T-helper 22 cell (primary cell): ENCODE measurements around the gene C2orf42.
"Not testable (repeated sequence)": the region's sequence is repeated elsewhere in the genome, so short reads cannot be mapped to it uniquely, and the experiment has no call there.

Source experiments
- DNase-seq: peaks from one replicate; pipeline ENCODE4 v3.0.0-alpha.2; 2020; ENCODE audit warnings: low read depth

Gene C2orf42

DNA sequence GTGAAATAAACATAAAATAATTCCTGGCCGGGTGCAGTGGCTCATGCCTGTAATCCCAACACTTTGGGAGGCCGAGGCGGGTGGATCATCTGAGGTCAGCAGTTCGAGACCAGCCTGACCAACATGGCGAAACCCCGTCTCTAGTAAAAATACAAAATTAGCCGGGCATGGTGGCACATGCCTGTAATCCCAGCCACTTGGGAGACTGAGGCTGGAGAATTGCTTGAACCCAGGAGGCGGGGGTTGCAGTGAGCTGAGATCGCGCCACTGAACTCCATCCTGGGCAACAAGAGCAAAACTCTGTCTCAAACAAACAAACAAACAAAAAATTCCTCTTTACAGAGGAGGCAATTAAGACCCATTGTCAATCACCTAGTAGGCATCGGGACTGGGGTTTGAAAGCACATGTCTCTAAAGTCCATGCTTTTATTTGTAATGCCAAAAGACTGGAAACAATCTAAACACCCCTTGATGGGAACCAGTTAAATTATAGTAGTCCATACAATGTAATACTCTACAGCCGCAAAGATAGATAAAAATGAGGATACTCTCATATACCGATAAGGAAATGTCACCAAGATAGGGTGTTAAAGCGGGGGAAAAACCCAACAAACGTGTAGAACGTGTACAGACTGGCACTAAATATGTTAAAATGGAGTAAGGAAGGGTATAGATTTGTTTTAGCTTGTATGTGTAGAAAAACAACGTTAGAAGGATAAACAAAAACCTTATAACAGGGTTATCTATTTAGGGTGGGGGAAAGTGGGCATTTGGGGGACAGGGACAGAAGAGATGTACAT is 59.3 kb downstream of the C2orf42 start:
- DNase-seq: not testable (repeated sequence)

DNA sequence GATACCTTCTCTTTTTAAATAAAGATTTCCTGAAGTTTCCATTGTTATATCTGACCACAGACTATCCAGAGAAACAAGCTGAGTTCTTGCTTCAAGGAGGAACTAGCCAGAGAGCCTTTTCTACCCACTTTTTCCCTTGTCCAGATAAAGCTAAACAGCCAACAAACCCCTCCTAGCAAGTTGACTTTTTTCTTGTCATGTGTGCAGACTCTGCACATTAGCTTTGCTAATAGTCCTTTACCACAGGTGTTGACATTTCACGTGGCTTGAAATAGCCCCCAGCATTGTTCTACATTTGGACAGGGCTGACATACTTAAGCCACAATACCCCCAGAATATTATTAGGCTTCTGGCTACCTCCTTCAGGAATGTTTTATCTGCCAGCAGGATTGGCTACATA is 62.8 kb downstream of the C2orf42 start:
- no peak for DNase-seq

DNA sequence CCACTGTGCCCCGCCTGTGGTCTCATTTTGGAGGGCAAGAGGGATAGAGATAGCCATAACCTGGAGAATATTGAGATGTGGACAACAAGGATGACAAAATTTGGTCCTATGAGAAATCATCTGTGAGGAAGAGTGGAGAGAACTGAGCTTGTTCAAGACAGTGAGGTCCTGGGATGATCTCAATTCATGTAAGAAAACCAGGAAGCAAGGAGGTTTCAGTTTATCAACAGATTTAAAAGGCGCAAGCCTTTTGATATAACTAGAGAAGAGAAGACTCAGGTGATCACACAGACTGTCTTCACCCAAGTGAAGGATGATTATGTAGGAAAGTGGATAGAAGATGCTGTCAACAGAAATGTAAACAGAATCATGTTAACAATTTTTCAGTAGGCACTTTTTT is 64.4 kb downstream of the C2orf42 start:
- DNase-seq: no peak

DNA sequence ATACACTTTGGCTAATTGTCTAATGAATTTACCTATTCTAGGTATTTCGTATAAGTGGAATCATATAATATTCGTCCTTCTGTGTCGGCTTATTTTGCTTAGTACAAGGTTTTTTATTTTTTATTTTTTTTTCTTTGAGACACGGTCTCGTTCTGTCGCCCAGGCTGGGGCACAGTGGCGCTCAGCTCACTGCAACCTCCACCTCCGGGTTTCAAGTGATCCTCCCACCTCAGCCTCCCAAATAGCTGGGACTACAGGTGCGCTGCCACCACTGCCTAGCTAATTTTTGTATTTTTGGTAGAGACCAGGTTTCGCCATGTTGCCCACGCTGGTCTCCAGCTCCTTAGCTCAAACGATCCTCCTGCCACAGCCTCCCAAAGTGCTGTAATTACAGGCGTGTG is 65.3 kb downstream of the C2orf42 start:
- DNase-seq: no peak

DNA sequence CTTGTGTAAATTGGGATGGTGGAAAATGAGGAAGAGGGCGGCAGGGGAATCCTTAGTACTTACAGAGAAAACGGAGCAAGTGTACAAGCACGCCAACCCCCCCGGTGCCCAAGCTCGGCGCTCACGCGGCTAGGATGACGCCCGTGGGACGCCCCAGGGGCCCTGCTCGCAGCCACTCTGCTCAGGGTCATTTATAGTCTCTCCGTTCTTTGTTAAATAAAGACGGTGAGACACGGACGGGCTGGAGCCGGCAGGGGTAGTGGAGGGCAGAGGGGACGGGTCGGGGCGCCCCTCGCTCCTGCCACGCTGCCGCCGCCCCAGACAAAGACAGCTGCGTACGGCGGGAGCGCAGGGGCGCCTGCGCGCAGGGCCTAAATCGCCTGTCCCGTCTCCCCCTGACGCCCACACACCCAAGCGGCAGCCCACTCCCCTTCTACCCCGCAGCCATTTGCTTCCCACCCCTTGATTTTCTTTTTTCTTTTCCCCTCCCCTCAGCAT is 65.8 kb downstream of the C2orf42 start:
- peak; percentile 55 for DNase-seq

DNA sequence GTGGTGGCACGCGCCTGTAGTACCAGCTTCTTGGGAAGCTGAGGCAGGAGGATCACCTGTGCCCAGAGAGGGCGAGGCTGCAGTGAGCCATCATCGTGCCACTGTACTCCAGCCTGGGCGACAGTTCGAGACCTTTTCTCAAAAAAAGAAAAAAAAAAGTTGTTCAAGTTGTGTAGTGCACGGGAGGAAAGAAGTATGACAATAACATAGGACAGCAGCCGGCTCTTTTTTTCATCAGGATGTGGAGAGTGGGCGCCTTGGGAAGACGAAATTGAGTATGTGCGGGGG is 67.0 kb downstream of the C2orf42 start:
- DNase-seq: no peak

DNA sequence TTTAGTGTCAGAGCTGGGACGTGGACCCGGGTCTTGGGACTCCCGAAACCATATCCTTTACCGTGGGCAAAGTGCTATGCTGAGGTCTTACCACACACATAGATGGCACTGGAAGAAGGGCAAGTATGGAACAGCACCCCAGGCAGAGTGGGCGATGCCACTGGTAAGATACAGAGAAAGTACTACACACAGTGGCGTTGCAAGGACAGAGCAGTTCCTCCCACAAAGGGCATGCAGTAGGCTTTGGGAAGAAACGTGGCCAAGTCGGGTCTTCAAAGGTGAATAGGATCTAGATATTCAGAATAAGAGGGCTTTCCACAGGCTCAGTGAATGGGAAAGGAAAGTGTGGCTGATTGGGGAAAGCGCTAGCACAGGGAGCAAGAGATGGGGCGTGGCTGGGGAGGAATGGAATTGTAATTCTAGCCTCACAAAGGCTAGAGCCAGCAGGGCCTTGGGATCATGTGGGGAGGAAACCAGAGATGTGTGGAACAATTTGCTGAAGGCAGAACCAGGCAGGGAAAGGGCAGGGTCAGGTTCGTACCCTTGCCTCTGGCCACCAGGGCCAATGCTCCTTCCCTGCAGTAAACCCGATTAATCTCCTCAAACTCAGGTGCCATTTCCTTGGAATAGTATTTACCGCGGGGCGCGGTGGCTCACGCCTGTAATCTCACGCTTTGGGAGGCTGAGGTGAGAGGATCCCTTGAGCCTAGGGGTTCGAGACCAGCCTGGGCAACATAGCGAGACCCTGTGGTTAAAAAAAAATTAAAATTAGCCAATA is 67.6 kb downstream of the C2orf42 start:
- no peak for DNase-seq

DNA sequence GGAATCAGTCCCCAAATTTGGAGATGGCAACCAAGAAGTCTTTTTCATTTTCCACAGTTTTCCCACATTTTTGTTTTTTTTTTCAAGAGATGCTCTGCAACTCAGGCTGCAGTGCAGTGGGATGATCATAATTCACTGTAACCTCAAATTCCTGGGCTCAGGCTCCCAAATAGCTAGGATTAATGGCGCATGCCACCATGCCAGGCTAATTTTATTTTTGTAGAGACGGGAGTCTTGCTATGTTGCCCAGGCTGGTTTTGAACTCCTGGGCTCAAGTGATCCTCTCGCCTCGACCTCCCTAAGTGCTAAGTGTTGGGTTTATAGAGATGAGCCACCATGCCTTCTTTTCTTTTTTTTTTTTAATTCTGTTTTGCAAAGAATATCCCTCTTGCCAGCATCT is 68.3 kb downstream of the C2orf42 start:
- DNase-seq: no peak

DNA sequence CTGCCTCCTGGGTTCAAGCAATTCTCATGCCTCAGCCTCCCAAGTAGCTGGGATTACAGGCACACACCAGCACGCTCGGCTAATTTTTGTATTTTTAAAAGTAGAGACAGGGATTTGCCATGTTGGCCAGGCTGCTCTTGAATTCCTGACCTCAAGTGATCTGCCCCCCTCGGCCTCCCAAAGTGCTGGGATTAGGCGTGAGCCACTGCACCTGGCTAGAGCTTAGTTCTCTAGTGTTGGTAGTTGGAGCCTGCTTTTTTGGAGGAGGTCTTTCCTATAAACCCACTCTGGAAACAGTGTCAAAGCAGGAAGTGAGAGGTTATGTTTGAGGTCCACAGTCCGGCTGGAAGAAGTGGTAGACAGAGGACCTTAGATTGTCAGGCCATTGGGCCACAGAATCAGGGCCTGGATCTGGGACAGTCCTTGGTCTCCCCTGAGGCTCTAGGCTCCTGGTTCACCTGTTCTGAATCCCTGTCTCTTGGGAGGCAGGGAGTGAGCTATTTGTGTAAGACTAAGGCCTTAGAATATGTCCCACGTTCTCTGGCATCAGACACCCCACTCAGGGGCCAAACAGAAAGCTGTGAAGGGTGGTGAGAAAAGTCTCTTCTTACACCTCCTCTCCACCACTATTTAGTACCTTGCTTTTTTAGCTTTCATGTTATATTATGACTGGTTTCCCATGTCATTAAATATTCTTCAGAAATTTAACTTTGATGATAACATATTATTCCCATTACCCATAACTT is 69.0 kb downstream of the C2orf42 start:
- DNase-seq: no peak

DNA sequence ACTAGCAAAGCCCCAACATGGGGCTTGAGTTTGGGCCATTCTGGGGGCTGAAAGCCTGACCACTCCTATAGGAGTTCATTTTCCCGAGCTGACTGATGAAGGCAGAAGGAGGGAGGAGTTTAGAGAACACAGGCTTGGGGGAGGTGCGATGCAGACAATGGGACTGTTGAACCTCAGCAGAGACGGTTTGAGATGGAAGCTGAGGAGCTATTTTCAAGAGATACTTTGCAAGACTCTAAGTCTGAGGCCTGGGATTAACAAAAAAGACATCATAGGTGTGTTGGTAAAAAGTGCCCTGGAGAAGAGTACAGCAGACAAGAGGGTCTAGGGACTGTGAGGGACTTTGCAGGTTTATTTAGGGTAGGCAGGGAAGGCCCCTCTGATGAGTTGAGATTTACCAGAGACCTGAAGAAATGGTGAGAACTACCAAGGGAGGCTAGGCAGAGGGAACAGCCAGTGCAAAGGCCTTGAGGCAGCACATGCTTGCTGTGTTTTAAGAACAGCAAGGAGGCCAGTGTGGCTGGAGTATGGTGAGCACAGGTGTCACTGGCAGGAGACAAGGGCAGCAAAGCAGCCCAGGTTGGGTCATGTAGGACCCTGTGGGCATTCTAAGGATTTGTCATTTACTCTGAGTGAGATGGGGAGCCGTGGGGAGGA is 71.9 kb downstream of the C2orf42 start:
- no peak for DNase-seq

DNA sequence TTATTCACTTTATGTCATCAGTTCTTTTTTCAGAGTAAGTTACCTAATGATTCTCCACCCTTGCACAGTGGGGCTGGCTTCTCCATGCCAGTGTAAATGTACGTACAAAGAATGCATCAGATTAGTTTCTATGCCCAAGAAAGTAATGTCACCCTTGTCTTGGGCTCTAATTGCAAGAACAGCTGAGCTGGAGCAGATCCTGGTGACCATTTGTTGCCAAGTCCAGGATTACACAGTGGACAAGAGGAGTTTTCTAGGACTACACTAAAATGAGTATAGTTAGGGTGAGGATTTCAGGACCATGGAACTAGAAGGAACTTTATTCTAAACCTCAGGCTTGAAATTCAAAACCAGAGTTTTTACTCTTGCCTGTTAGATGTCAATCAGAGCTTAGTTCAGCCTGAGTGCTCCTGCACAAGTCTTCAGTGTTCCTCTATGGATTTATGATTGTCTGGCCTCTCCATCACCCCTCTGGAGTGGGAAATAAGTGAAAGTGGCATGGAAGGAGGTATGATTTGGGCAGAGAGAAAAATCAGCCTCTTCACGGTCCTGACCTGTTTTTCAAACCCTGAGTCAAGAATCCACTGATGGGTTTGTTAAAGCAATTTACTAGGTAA is 73.8 kb downstream of the C2orf42 start:
- DNase-seq: no peak

DNA sequence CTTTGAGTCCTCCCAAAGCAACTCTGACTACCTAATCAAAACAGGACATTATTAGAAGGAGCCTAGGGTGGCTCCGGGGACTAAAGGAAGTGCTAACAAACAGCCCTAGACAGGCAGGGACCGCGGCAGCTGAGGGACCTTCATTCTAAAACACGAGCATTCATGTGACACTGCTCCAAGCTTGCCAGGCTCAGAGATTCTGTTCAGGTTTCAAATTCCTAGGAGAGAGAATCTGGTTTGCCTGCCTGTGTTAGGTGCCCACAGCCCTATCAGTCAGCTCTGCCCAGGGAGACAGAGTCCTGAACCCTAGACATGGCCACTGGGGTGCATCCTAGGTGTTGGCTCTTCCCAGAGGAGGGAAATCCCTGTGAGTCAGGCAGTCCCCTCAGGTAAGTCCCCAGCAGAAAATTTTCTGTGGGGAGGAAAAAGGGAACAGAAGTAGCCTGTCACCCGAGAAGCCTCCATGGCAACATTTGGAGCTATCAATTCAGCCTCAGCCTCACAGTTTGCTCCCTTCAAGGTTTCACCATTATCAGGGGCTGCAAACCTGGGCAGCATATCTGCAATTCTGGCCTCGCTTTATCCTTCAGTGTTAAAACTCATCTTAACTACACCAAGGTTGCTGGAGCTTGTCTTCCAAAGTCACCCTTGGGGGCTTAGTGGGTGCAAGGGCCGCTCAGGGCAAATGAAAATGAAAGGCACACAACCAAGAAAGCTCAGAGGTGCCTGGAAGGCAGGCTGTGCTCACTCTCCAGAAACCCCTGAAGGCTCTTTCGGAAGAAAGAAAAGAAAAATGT is 75.0 kb downstream of the C2orf42 start:
- DNase-seq: no peak

DNA sequence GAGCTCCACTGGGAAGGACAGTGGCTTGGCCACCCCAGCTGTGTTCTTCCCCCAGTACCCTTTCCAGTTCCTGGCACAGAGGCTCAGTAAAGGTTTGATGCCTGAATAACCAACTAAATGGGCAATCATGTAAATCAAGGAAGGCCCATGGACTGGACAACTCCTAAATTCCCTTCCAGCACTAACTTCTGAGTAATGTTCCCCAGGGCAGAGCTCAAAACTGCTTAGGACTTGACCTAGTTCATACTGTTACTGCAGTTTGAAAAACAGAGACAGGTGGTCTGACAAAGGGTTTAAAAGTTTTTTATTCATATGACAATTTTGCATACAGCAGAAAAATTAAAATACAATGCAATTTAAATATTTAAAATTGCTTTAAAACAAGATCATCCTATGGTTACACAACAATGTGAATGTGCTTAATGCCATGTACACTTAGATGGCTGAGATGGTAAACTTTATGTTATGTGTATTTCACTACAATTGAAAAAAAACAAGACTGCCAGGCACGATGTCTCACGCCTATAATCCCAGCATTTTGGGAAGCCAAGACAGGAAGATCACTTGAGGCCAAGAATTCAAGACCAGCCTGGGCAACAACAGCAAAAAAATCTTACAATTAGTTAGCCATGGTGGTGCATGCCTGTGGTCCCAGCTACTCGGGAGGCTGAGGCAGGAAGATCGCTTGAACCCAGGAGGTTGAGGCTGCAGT is 77.3 kb downstream of the C2orf42 start:
- DNase-seq: no peak

DNA sequence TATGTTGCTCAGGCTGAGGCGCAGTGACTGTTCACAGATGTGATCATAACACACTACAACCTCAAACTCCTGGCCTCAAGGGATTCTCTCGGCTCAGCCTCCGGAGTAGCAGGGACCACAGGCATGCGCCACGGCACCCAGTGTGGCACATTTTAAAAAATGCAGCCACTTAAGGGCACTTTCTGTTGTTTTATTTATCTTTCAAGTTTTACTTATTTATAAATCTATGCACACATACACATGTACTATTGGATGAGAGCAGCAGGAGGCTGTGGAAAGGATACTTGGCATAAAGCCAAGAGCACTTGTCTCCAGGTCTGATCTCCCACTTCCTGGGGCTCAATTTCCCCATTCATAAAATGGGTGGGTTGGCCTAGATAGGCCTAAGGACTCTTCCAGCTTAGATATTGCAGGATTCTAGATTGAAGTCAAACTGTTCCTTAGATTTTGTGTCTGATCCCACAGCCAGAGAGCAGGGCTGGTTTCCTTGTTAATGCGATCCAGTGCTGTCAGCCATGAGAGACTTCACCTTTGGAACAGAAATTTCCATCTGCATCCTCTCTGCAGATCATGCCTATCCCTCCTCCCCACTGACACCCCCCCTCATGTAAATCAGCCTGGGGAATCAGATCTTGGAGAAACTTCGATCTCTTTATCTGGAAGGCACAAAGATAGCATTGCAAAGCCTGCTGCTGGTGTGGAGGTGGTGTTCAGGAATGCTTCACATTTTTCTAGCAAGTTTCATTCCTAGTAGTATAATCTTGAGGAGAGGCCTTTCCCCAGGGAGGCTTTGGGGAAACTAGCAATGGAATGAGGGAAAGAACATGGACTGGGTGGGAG is 78.8 kb downstream of the C2orf42 start:
- DNase-seq: no peak

DNA sequence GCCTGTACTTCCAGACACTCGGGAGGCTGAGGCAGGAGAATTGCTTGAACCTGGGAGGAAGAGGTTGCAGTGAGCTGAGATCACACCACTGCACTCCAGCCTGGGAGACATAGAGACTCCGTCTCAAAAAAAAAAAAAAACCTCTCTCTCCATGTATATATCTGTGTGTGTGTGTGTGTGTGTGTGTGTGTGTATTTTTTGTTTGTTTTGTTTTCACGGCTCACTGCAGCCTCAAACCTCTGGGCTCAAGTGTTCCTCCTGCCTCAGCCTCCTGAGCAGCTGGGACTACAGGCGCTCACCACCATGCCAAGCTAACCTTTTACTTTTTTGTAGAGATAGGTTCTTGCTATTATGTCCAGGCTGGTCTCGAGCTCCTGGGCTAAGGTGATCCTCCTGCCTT is 80.4 kb downstream of the C2orf42 start:
- not testable (repeated sequence) for DNase-seq

DNA sequence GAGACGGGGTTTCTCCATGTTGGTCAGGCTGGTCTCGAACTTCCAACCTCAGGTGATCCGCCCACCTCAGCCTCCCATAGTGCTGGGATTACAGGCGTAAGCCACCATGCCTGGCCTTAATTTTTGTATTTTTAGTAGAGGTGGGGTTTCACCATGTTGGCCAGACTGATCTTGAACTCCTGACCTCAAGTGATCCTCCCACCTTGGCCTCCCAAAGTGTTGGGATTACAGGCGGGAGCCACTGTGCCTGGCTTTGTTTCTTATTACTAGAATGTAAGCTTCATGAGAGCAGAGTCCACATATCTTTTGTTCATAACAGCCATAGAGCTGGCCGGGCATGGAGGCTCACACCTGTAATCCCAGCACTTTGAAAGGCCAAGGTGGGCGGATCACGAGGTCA is 84.7 kb downstream of the C2orf42 start:
- not testable (repeated sequence) for DNase-seq

DNA sequence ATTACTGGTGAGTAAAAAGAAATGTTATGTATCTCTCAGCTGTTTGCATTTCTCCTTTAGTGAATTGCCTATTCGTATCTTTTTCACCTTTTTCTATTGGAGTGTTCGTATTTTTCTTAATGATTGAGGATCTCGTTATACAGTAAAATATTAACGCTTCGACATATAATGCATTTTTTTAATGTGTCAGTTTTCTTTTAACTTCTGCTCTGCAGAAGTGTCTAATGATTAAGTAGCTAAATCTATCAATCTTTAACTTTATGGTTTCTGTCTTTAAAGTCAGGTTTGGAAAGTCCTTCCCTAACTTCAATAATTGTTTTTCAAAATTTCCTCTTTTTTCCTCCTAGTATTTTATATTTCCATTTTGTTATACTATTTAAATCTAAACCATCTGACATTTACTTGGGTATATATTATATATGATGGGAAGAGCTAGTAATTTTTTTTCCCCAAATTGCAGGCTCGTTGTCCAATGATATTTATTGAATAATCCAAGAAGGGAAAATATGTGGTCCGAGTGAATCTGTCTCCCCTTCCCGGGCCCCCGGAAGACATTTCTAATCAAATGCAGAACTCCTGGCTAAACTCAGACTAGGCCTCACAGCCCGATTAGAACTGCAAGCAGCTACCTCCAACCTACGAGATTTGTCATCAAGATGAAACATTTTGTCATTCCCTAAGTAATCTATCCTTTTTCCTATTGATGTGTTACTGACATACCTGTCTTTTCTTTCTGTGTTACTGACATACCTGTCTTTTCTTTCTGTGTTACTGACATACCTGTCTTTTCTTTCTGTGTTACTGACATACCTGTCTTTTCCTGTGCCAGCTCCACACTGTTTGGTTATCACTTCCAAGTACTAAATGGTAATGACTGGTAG is 86.3 kb downstream of the C2orf42 start:
- no peak for DNase-seq

DNA sequence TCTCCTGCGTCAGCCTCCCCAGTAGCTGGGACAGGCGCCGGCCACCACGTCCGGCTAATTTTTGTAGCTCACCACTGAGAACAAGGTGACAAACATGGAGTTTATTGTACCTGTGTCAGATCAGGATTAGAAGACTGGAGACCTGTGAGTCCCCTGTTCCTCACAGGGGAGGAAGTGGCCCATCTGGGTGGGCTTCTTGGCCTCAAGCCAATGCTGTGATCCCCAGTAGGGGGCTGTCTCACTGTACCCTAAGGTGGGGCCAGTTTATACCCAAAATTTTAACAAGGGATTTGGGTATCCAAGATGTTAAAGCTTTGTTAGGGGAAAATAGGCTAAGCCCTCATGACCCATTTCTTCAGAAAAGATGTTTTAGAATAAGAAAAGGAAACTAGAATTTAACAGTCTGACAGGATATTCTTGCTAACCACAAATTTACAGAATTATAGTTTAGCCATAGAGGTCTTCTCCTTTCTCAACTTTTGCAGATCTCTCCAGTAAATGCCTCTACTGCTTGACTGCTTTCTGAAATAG is 87.2 kb downstream of the C2orf42 start:
- DNase-seq: no peak
